ENCODE data around the gene CCDC171. TPM values are rescaled to one million over a fixed set of nuclear protein-coding genes. Genes with fewer than 3 reads are reported as not detected.
"Not testable (repeated sequence)": the region's sequence is repeated elsewhere in the genome, so short reads cannot be mapped to it uniquely, and the experiment has no call there.

Gene CCDC171
- total RNA-seq, 5 donors from 2014 or later (not counting 1 experiment from before 2014, with no cell fraction given) = 0.79 to 1.7 (median 1.4) TPM

DNA sequence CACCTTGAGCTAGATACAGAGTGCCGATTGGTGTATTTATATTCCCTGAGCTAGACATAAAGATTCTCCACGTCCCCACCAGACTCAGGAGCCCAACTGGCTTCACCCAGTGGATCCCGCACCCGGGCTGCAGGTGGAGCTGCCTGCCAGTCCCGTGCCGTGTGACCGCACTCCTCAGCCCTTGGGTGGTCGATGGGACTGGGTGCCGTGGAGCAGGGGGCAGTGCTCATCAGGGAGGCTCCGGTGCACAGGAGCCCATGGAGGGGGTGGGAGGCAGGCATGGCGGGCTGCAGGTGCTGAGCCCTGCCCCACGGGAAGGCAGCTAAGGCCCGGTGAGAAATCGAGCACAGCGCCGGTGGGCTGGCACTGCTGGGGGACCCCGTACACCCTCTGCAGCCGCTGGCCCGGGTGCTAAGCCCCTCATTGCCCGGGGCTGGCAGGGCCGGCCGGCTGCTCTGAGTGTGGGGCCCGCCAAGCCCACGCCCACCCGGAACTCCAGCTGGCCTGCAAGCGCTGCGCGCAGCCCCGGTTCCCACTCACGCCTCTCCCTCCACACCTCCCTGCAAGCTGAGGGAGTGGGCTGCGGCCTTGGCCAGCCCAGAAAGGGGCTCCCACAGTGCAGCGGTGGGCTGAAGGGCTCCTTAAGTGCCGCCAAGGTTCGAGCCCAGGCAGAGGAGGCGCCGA lies 147.2 kb downstream of the CCDC171 start:
- CTCF ChIA-PET; H3K4me1 Mint-ChIP-seq; H3K9me3 ChIP-seq; H3K36me3 ChIP-seq (ENCODE audit: control insufficient read depth in 2 of 2, extremely low read depth in 1 of 2, insufficient read depth in 1 of 2, low read length in 1 of 2); H3K4me3 Mint-ChIP-seq; H3K9me3 Mint-ChIP-seq; H3K27ac ChIP-seq (ENCODE audit: low read length); H3K4me3 ChIP-seq (ENCODE audit: control insufficient read depth in 1 of 2, extremely low read depth in 1 of 2, low read length in 1 of 2); POLR2A ChIA-PET; DNase-seq; ATAC-seq (replicated peaks in 1 of 4); H3K27me3 ChIP-seq (replicated peaks in 1 of 2; ENCODE audit: control insufficient read depth in 2 of 2, extremely low read depth in 1 of 2, insufficient read depth in 2 of 2, low read length in 1 of 2); H3K27me3 Mint-ChIP-seq; H3K4me1 ChIP-seq (ENCODE audit: control insufficient read depth in 1 of 2, extremely low read depth in 1 of 2, insufficient read depth in 2 of 2, low read length in 2 of 2); H3K36me3 Mint-ChIP-seq; H3K27ac Mint-ChIP-seq: not testable (repeated sequence)
- WGBS (ENCODE audit: insufficient coverage) = 96% methylated on average over 20 of the region's 36 CpGs

DNA sequence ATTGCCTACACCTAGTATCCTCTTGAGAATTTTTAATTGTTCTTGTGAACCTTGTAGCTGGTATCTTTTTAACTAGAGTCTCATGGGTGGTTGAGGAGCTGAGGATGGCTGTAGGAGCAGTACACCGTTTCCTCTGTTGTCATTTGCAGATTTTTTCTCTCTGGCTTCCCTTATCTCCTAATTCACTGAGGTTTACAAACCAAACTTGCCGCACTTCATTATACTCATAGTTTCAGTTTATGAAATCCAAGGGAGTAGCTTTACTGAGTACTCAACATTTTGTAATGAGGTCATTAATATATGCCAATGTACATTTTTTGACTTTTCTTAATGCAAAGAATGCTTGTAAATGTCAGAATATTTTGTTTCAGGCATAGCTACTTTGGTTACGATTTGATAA lies 154.2 kb downstream of the CCDC171 start:
- Mint-ChIP-seq H3K27ac (no peak overlapping the region), H3K36me3 (no peaks in the 10 kb centered on the region), H3K4me3 (no peak overlapping the region), H3K4me1 (no peaks in the 10 kb centered on the region), H3K9me3 (no peaks in the 10 kb centered on the region), H3K27me3 (no peaks in the 10 kb centered on the region)
- Histone ChIP-seq H3K36me3 (ENCODE audit: control insufficient read depth in 2 of 2, extremely low read depth in 1 of 2, insufficient read depth in 1 of 2, low read length in 1 of 2) (no peaks in the 10 kb centered on the region), H3K27ac (ENCODE audit: low read length) (no peak overlapping the region), H3K27me3 (replicated peaks in 1 of 2; ENCODE audit: control insufficient read depth in 2 of 2, extremely low read depth in 1 of 2, insufficient read depth in 2 of 2, low read length in 1 of 2) (no peaks in the 10 kb centered on the region), H3K4me1 (ENCODE audit: control insufficient read depth in 1 of 2, extremely low read depth in 1 of 2, insufficient read depth in 2 of 2, low read length in 2 of 2) (no peaks in the 10 kb centered on the region), H3K9me3 (no peaks in the 10 kb centered on the region), H3K4me3 (ENCODE audit: control insufficient read depth in 1 of 2, extremely low read depth in 1 of 2, low read length in 1 of 2) (no peak overlapping the region)
- no peak for ATAC-seq (replicated peaks in 1 of 4)
- no CpG with 5 or more reads among the region's 3 CpGs for WGBS (ENCODE audit: insufficient coverage)
- ChIA-PET POLR2A (interaction anchor here in 1 of 2 donors (0.5 kb wide), 1 partner anchor 97 kb away, joined by 4 read pairs; no protein-coding TSS in a partner anchor), CTCF (no interaction called here)
- no peak for DNase-seq

DNA sequence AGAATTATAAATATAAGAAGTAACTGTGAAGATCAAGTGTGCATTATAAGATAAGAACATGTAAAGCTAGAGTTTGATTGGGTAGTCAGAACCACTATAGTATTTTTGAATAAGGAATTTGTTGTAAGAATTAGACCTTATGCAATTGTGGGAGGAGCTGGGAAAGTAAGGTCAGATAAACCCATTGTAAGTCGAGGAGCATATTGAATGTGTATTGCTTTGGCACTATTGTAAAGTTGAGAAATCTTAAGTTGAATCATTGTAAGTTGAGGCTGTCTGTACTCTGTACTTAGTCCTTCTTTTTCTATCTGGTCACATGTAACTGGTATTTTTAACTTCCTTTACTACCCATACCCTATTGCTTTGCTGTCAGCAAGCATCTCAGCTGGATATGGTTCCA lies 158.7 kb downstream of the CCDC171 start:
- ChIA-PET CTCF (no interaction called here), POLR2A (no interaction called here)
- H3K27me3 ChIP-seq (replicated peaks in 1 of 2; ENCODE audit: control insufficient read depth in 2 of 2, extremely low read depth in 1 of 2, insufficient read depth in 2 of 2, low read length in 1 of 2) = no peaks in the 10 kb centered on the region
- Mint-ChIP-seq H3K4me1 (no peaks in the 10 kb centered on the region), H3K27ac (no peak overlapping the region), H3K9me3 (no peaks in the 10 kb centered on the region), H3K27me3 (no peaks in the 10 kb centered on the region), H3K36me3 (no peaks in the 10 kb centered on the region), H3K4me3 (no peak overlapping the region)
- DNase-seq = no peak
- WGBS (ENCODE audit: insufficient coverage) = 57% methylated on average over 1 of the region's 1 CpG
- H3K27ac ChIP-seq (ENCODE audit: low read length) = no peak overlapping the region
- H3K4me1 ChIP-seq (ENCODE audit: control insufficient read depth in 1 of 2, extremely low read depth in 1 of 2, insufficient read depth in 2 of 2, low read length in 2 of 2) = no peaks in the 10 kb centered on the region
- no peak overlapping the region for H3K4me3 ChIP-seq (ENCODE audit: control insufficient read depth in 1 of 2, extremely low read depth in 1 of 2, low read length in 1 of 2)
- H3K9me3 ChIP-seq = no peaks in the 10 kb centered on the region
- no peak for ATAC-seq (replicated peaks in 1 of 4)
- H3K36me3 ChIP-seq (ENCODE audit: control insufficient read depth in 2 of 2, extremely low read depth in 1 of 2, insufficient read depth in 1 of 2, low read length in 1 of 2) = no peaks in the 10 kb centered on the region

- Histone ChIP-seq H3K4me3 (ENCODE audit: control insufficient read depth in 1 of 2, extremely low read depth in 1 of 2, low read length in 1 of 2) (no peak overlapping the region), H3K36me3 (ENCODE audit: control insufficient read depth in 2 of 2, extremely low read depth in 1 of 2, insufficient read depth in 1 of 2, low read length in 1 of 2) (no peaks in the 10 kb centered on the region), H3K27me3 (replicated peaks in 1 of 2; ENCODE audit: control insufficient read depth in 2 of 2, extremely low read depth in 1 of 2, insufficient read depth in 2 of 2, low read length in 1 of 2) (no peaks in the 10 kb centered on the region), H3K27ac (ENCODE audit: low read length) (no peak overlapping the region), H3K4me1 (ENCODE audit: control insufficient read depth in 1 of 2, extremely low read depth in 1 of 2, insufficient read depth in 2 of 2, low read length in 2 of 2) (no peaks in the 10 kb centered on the region), H3K9me3 (no peaks in the 10 kb centered on the region)
- no peaks in the 10 kb centered on the region for H3K4me1 Mint-ChIP-seq
- ATAC-seq (replicated peaks in 1 of 4) = no peak
- no peak for DNase-seq
- no peaks in the 10 kb centered on the region for H3K36me3 Mint-ChIP-seq
- H3K27me3 Mint-ChIP-seq = no peaks in the 10 kb centered on the region
- H3K27ac Mint-ChIP-seq = no peak overlapping the region
- POLR2A ChIA-PET = no interaction called here
- CTCF ChIA-PET = no interaction called here
- WGBS (ENCODE audit: insufficient coverage) = 90% methylated on average over 2 of the region's 2 CpGs
- no peaks in the 10 kb centered on the region for H3K9me3 Mint-ChIP-seq
- no peak overlapping the region for H3K4me3 Mint-ChIP-seq
Measured at GRCh38 chr9:15711931-15712330, 159.1 kb downstream of the CCDC171 start.

DNA sequence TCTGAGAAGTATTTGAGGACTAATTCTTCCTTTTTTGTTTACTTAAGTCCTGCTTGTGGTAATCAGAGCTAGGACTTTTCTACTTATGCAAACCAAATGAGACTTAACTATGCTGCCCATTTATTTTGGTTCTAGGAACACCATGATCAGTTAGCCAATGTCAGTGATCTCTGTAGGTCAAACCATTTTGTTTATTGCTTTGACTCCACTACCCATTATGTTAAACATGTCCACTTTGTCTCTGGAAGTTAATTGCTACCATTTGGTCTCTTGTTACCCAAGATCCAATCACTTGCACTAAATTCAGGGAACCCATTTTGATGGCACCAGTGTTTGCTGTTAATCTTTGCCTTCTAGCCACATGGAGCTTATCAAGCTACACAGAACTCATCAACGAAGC lies 161.9 kb downstream of the CCDC171 start:
- H3K9me3 ChIP-seq = no peaks in the 10 kb centered on the region
- Mint-ChIP-seq H3K36me3 (no peaks in the 10 kb centered on the region), H3K4me3 (no peak overlapping the region), H3K4me1 (no peaks in the 10 kb centered on the region), H3K9me3 (no peaks in the 10 kb centered on the region), H3K27me3 (peaks cover 0 to 1% of the 10 kb centered on the region in 2 donors), H3K27ac (no peak overlapping the region)
- no peak overlapping the region for H3K27ac ChIP-seq (ENCODE audit: low read length)
- no peaks in the 10 kb centered on the region for H3K36me3 ChIP-seq (ENCODE audit: control insufficient read depth in 2 of 2, extremely low read depth in 1 of 2, insufficient read depth in 1 of 2, low read length in 1 of 2)
- ChIA-PET POLR2A (interaction anchor here in 1 of 2 donors (0.6 kb wide), 1 partner anchor 25 kb away, joined by 5 read pairs; no protein-coding TSS in a partner anchor), CTCF (no interaction called here)
- H3K4me3 ChIP-seq (ENCODE audit: control insufficient read depth in 1 of 2, extremely low read depth in 1 of 2, low read length in 1 of 2) = no peak overlapping the region
- DNase-seq = no peak
- H3K27me3 ChIP-seq (replicated peaks in 1 of 2; ENCODE audit: control insufficient read depth in 2 of 2, extremely low read depth in 1 of 2, insufficient read depth in 2 of 2, low read length in 1 of 2) = no peaks in the 10 kb centered on the region
- H3K4me1 ChIP-seq (ENCODE audit: control insufficient read depth in 1 of 2, extremely low read depth in 1 of 2, insufficient read depth in 2 of 2, low read length in 2 of 2) = no peaks in the 10 kb centered on the region
- no CpG with 5 or more reads among the region's 1 CpG for WGBS (ENCODE audit: insufficient coverage)
- no peak for ATAC-seq (replicated peaks in 1 of 4)

DNA sequence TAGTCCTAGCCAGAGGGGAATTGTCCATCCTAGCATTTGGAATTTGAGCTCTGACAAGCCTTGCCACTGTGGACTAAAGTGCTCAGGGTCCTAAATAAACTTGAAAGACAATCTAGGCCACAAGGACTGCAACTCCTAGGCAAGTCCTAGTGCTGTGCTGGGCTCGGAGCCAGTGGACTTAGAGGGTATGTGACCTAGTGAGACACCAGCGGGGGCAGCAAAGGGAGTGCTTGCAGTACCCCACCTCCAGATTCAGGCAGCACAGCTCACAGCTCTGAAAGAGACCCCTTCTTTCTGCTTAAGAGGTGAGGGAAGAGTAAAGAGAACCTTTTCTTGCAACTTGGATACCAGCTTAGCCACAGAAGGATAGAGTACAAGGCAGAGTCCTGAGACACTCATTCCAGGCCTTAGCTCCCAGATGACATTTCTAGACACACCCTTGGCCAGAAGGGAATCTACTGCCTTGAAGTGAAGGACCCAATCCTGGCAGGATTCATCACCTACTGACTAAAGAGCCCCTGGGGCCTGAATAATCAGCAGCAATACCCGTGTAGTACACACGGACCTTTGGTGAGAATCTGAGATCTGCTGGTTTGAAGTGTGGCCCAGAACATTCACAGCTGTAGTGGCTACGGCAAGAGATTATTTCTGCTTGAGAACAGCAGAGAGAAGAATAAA lies 164.6 kb downstream of the CCDC171 start:
- POLR2A ChIA-PET = no interaction called here

More for the DNA sequence above, 164.6 kb downstream of the CCDC171 start:
- Mint-ChIP-seq H3K9me3 (no peaks in the 10 kb centered on the region), H3K4me3 (no peak overlapping the region), H3K27me3 (peaks cover 0 to 1% of the 10 kb centered on the region in 2 donors), H3K27ac (no peak overlapping the region), H3K4me1 (no peaks in the 10 kb centered on the region), H3K36me3 (no peaks in the 10 kb centered on the region)
- Histone ChIP-seq H3K9me3 (no peaks in the 10 kb centered on the region), H3K27me3 (replicated peaks in 1 of 2; ENCODE audit: control insufficient read depth in 2 of 2, extremely low read depth in 1 of 2, insufficient read depth in 2 of 2, low read length in 1 of 2) (no peaks in the 10 kb centered on the region), H3K4me3 (ENCODE audit: control insufficient read depth in 1 of 2, extremely low read depth in 1 of 2, low read length in 1 of 2) (no peak overlapping the region), H3K4me1 (ENCODE audit: control insufficient read depth in 1 of 2, extremely low read depth in 1 of 2, insufficient read depth in 2 of 2, low read length in 2 of 2) (no peaks in the 10 kb centered on the region), H3K27ac (ENCODE audit: low read length) (no peak overlapping the region), H3K36me3 (ENCODE audit: control insufficient read depth in 2 of 2, extremely low read depth in 1 of 2, insufficient read depth in 1 of 2, low read length in 1 of 2) (no peaks in the 10 kb centered on the region)
- CTCF ChIA-PET = interaction anchor here in 1 of 2 donors (0.5 kb wide), 1 partner anchor 1282 kb away, joined by 3 read pairs; no protein-coding TSS in a partner anchor
- DNase-seq = no peak
- 100% methylated on average over 1 of the region's 5 CpGs for WGBS (ENCODE audit: insufficient coverage)
- no peak for ATAC-seq (replicated peaks in 1 of 4)
